ENCODE data around the gene CYP26A1. TPM values are rescaled to one million over a fixed set of nuclear protein-coding genes. Genes with fewer than 3 reads are reported as not detected.

CYP26A1 gene
- total RNA-seq, 1 experiment from 2014 or later = 2.2 TPM

GRCh38 chr10:93067443-93068365 is 6.0 kb upstream of the CYP26A1 start:
- Histone ChIP-seq H2AFZ (no peak overlapping the region), H3K4me2 (no peak overlapping the region), H3K79me2 (ENCODE audit: low read depth) (no peaks in the 10 kb centered on the region), H3K36me3 (ENCODE audit: low read depth) (no peaks in the 10 kb centered on the region), H3K9me3 (ENCODE audit: insufficient read depth, low read depth) (no peaks in the 10 kb centered on the region), H4K20me1 (ENCODE audit: insufficient read depth) (no peaks in the 10 kb centered on the region), H3F3A (ENCODE audit: insufficient read depth, low read depth) (no peaks in the 10 kb centered on the region), H3K4me1 (replicated peaks; ENCODE audit: insufficient read depth) (peaks cover 15% of the 10 kb centered on the region; the same call in 1 of the 2 replicates), H3K9me2 (ENCODE audit: insufficient read depth) (no peaks in the 10 kb centered on the region), H3K27me3 (ENCODE audit: insufficient read depth, low read depth) (no peaks in the 10 kb centered on the region), H3K27ac (no peak overlapping the region), H3K4me3 (no peak overlapping the region)
- TF ChIP-seq CTCF (conservative IDR thresholded peaks at IDR 0.05) (no peak), EZH2 (IDR thresholded peaks at IDR 0.05; ENCODE audit: low read depth) (no peak)
- POLR2A ChIA-PET (ENCODE audit: unreplicated experiment) = no interaction called here
- DNase-seq = no peak
- intact Hi-C loops (cut with micrococcal nuclease; ENCODE audit: unreplicated experiment) = no loop called here
- CTCF ChIA-PET = no interaction called here
- no TSS peak for BruUV-seq (replicated peaks)

GRCh38 chr10:93068411-93069244 is 5.1 kb upstream of the CYP26A1 start:
- no peaks in the 10 kb centered on the region for H3F3A ChIP-seq (ENCODE audit: insufficient read depth, low read depth)
- DNase-seq = no peak
- no peak overlapping the region for H3K4me3 ChIP-seq
- H3K27me3 ChIP-seq (ENCODE audit: insufficient read depth, low read depth) = no peaks in the 10 kb centered on the region
- H3K79me2 ChIP-seq (ENCODE audit: low read depth) = no peaks in the 10 kb centered on the region
- H2AFZ ChIP-seq = no peak overlapping the region
- ChIA-PET CTCF (interaction anchor here (0.6 kb wide), 1 partner anchor 167 kb away, joined by 21 read pairs; no protein-coding TSS in a partner anchor), POLR2A (ENCODE audit: unreplicated experiment) (no interaction called here)
- BruUV-seq (replicated peaks) = no TSS peak
- no peak overlapping the region for H3K27ac ChIP-seq
- H3K9me3 ChIP-seq (ENCODE audit: insufficient read depth, low read depth) = no peaks in the 10 kb centered on the region
- intact Hi-C loops (cut with micrococcal nuclease; ENCODE audit: unreplicated experiment) = no loop called here
- no peaks in the 10 kb centered on the region for H3K9me2 ChIP-seq (ENCODE audit: insufficient read depth)
- peaks cover 23% of the 10 kb centered on the region; the same call in 1 of the 2 replicates for H3K4me1 ChIP-seq (replicated peaks; ENCODE audit: insufficient read depth)
- no peak overlapping the region for H3K4me2 ChIP-seq
- no peak for TF ChIP-seq EZH2 (IDR thresholded peaks at IDR 0.05; ENCODE audit: low read depth)
- no peak for TF ChIP-seq CTCF (conservative IDR thresholded peaks at IDR 0.05)
- no peaks in the 10 kb centered on the region for H3K36me3 ChIP-seq (ENCODE audit: low read depth)
- no peaks in the 10 kb centered on the region for H4K20me1 ChIP-seq (ENCODE audit: insufficient read depth)

- Histone ChIP-seq H3K79me2 (ENCODE audit: low read depth) (no peaks in the 10 kb centered on the region), H3K4me1 (replicated peaks; ENCODE audit: insufficient read depth) (peaks cover 23% of the 10 kb centered on the region; the same call in 1 of the 2 replicates), H3K36me3 (ENCODE audit: low read depth) (no peaks in the 10 kb centered on the region), H3F3A (ENCODE audit: insufficient read depth, low read depth) (no peaks in the 10 kb centered on the region), H3K27me3 (ENCODE audit: insufficient read depth, low read depth) (no peaks in the 10 kb centered on the region), H2AFZ (no peak overlapping the region), H3K9me2 (ENCODE audit: insufficient read depth) (no peaks in the 10 kb centered on the region), H3K4me2 (no peak overlapping the region), H3K9me3 (ENCODE audit: insufficient read depth, low read depth) (no peaks in the 10 kb centered on the region), H4K20me1 (ENCODE audit: insufficient read depth) (no peaks in the 10 kb centered on the region), H3K4me3 (no peak overlapping the region), H3K27ac (no peak overlapping the region)
- ChIA-PET POLR2A (ENCODE audit: unreplicated experiment) (no interaction called here), CTCF (interaction anchor here (0.6 kb wide), 1 partner anchor 168 kb away, joined by 21 read pairs; no protein-coding TSS in a partner anchor)
- intact Hi-C loops (cut with micrococcal nuclease; ENCODE audit: unreplicated experiment) = no loop called here
- DNase-seq = no peak
- no TSS peak for BruUV-seq (replicated peaks)
- TF ChIP-seq CTCF (conservative IDR thresholded peaks at IDR 0.05) (no peak), EZH2 (IDR thresholded peaks at IDR 0.05; ENCODE audit: low read depth) (no peak)
Measured at GRCh38 chr10:93069245-93069561, 4.5 kb upstream of the CYP26A1 start.
